Measurements from ENCODE around the gene CCZ1B.
"Not testable (repeated sequence)": the region's sequence is repeated elsewhere in the genome, so short reads cannot be mapped to it uniquely, and the experiment has no call there.

DNA sequence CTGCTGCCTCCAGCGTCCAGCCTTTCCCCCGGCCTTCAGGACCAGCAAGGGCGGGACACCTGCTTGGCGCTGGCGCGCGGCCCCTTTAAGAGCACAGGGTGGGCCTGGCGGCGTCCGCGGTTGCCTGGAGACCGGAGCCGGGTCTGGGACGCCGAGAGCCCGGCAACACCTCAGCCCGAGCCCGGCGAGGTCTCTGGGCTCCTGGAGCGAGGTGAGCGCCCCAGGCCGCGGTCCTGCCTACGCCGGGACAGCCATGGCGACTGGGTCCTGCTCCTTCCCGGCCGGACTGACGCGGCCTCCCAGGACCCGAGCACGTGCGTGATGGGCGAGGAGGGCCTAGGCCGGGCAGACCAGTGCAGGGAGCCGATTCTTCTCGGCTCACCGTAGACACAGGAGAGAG, 72.1 kb downstream of the CCZ1B start, which contains the start of gene RSPH10B2:
- TF ChIP-seq CTCF (IDR thresholded peaks at IDR 0.05); SIN3A (IDR thresholded peaks at IDR 0.05; ENCODE audit: borderline replicate concordance, insufficient read depth, low read depth, low read length); REST (IDR thresholded peaks at IDR 0.05; ENCODE audit: insufficient read depth in 1 of 2, low read depth in 2 of 2, low read length in 1 of 2); POLR2AphosphoS5 (IDR thresholded peaks at IDR 0.05; ENCODE audit: low read depth, low read length): not testable (repeated sequence)

Measured in Panc1 (cell line).